Right atrium auricular region (tissue), 2 donors: ENCODE results near the gene TBC1D23. TPM values are rescaled to one million over a fixed set of nuclear protein-coding genes. Genes with fewer than 3 reads are reported as not detected.

ENCODE experiments used
- DNase-seq: peaks from one replicate; pipeline ENCODE4 v3.0.0-alpha.2; 2019; ENCODE audit warnings: low spot score
- H3K27ac ChIP-seq, 2 donors: fragments of 200-600 bp; sonication (generic); 1 replicate in 1 of 2; 2 replicates in 1 of 2; pipeline ENCODE4 v1.5.1; 2016 to 2019
- H3K27me3 ChIP-seq, 2 donors: fragments of 200-600 bp; sonication (generic); one replicate each; pipeline versions ENCODE4 v1.5.1 to v1.6.0; 2017 to 2019
- H3K36me3 ChIP-seq: fragments of 200-600 bp; sonication (generic); one replicate; pipeline ENCODE4 v1.5.1; 2016
- H3K4me1 ChIP-seq, 2 donors: fragments of 200-600 bp; sonication (generic); one replicate each; pipeline versions ENCODE4 v1.5.1 to v1.6.0; 2017 to 2019
- H3K4me3 ChIP-seq, 2 donors: fragments of 200-600 bp; sonication (generic); 1 replicate in 1 of 2; 2 replicates in 1 of 2; pipeline ENCODE4 v1.5.1; 2017 to 2019; ENCODE audit warnings: mild to moderate bottlenecking in 1 of 2, moderate library complexity in 1 of 2
- H3K9me3 ChIP-seq, 2 donors: fragments of 200-600 bp; sonication (generic); one replicate each; pipeline ENCODE4 v1.5.1; 2019
- CTCF ChIP-seq, 2 donors: fragments of 200-600 bp; sonication (generic); IDR thresholded peaks; one replicate each; pipeline ENCODE4 v1.5.1; 2019; ENCODE audit warnings: antibody characterized with exemption in 2 of 2
- total RNA-seq, 2 donors: library from RNA; depleted of rRNA; stranded (reverse); fragments of >200 nt; gene quantifications; one replicate each; pipeline ENCODE4 v1.1.0, GENCODE V29; 2016

TBC1D23 gene
- total RNA-seq, 2 donors from 2014 or later = 16.3 to 39.5 TPM

- no peak for DNase-seq
- H3K4me3 ChIP-seq = no peak overlapping the region
- no peaks in the 10 kb centered on the region for H3K27me3 ChIP-seq
- peaks cover 0 to under 1% of the 10 kb centered on the region in 2 donors for H3K4me1 ChIP-seq
- no peak overlapping the region for H3K27ac ChIP-seq
- no peaks in the 10 kb centered on the region for H3K36me3 ChIP-seq
- no peak for TF ChIP-seq CTCF (IDR thresholded peaks at IDR 0.05)
- H3K9me3 ChIP-seq = no peaks in the 10 kb centered on the region
These were observed 69.2 kb downstream of the TBC1D23 start for GRCh38 chr3:100329800-100330489.

GRCh38 chr3:100330651-100331050, 69.9 kb downstream of the TBC1D23 start:
- no peak for DNase-seq
- TF ChIP-seq CTCF (IDR thresholded peaks at IDR 0.05) = no peak

GRCh38 chr3:100331660-100332059, 70.9 kb downstream of the TBC1D23 start:
- Histone ChIP-seq H3K9me3 (no peaks in the 10 kb centered on the region), H3K4me3 (no peak overlapping the region), H3K4me1 (peaks cover 0 to 12% of the 10 kb centered on the region in 2 donors), H3K27ac (no peak overlapping the region), H3K36me3 (no peaks in the 10 kb centered on the region), H3K27me3 (no peaks in the 10 kb centered on the region)
- TF ChIP-seq CTCF (IDR thresholded peaks at IDR 0.05) = no peak
- no peak for DNase-seq

More at GRCh38 chr3:100330651-100331050, 69.9 kb downstream of the TBC1D23 start:
- Histone ChIP-seq H3K36me3 (no peaks in the 10 kb centered on the region), H3K27me3 (no peaks in the 10 kb centered on the region), H3K4me3 (no peak overlapping the region), H3K27ac (no peak overlapping the region), H3K9me3 (no peaks in the 10 kb centered on the region), H3K4me1 (peaks cover 0 to 8% of the 10 kb centered on the region in 2 donors)

GRCh38 chr3:100333051-100333450, 72.3 kb downstream of the TBC1D23 start:
- Histone ChIP-seq H3K36me3 (no peaks in the 10 kb centered on the region), H3K9me3 (no peaks in the 10 kb centered on the region), H3K4me3 (no peak overlapping the region), H3K4me1 (peaks cover 0 to 12% of the 10 kb centered on the region in 2 donors), H3K27ac (no peak overlapping the region), H3K27me3 (no peaks in the 10 kb centered on the region)
- no peak for TF ChIP-seq CTCF (IDR thresholded peaks at IDR 0.05)
- no peak for DNase-seq

GRCh38 chr3:100333970-100334487, 73.2 kb downstream of the TBC1D23 start:
- peaks cover under 1% of the 10 kb centered on the region for H3K36me3 ChIP-seq
- peak overlapping the region; percentile 78 to 86 for H3K27ac ChIP-seq
- no peak for TF ChIP-seq CTCF (IDR thresholded peaks at IDR 0.05)
- no peak for DNase-seq
- H3K4me3 ChIP-seq = peak overlapping the region; percentile 57 to 74
- H3K4me1 ChIP-seq = peaks cover 0 to 12% of the 10 kb centered on the region in 2 donors
- H3K27me3 ChIP-seq = no peaks in the 10 kb centered on the region
- H3K9me3 ChIP-seq = no peaks in the 10 kb centered on the region
